ENCODE data around the gene VPS13C.

The VPS13C gene

DNA sequence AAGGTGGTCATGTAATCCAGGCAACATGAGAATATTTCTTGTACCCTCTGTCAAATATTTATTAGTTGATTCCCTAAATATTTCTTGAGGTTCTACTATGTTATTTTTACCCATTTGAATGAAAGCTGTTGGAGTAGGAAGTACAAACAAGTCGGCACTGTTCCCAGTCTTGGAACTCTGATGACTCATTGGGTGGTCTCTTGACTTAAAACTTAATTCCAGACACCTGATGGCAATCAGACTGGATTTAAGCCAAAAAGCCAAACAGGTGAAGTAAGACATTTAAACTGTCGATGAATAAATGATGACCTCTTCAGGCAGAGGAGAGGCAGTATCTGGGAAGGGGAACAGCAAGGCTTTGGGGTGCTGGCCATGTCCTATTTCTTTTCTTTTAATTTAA is 29.4 kb upstream of the VPS13C start:
- DNase-seq (ENCODE audit: low read depth), result no peak

DNA sequence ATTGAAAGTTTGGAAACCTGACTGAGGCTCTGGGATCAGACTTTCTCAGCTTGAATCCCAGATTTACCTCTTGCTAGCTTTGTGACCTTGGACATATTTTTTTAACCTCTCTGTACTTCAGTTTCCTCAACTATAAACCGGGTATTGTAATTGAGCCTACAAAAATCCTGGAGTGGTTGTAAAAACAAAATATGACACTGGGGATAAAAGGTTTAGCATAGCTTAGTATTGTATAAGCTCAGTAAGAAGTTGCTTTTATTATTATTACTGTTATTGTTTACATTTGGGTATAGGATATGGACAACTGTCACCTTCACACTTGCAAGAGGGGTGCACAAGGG is 28.1 kb upstream of the VPS13C start:
- DNase-seq (ENCODE audit: low read depth), result no peak
- no peak overlapping the region for H3K4me3 ChIP-seq (replicated peaks; ENCODE audit: low read depth, low read length)
- TF ChIP-seq, protein P1, sequence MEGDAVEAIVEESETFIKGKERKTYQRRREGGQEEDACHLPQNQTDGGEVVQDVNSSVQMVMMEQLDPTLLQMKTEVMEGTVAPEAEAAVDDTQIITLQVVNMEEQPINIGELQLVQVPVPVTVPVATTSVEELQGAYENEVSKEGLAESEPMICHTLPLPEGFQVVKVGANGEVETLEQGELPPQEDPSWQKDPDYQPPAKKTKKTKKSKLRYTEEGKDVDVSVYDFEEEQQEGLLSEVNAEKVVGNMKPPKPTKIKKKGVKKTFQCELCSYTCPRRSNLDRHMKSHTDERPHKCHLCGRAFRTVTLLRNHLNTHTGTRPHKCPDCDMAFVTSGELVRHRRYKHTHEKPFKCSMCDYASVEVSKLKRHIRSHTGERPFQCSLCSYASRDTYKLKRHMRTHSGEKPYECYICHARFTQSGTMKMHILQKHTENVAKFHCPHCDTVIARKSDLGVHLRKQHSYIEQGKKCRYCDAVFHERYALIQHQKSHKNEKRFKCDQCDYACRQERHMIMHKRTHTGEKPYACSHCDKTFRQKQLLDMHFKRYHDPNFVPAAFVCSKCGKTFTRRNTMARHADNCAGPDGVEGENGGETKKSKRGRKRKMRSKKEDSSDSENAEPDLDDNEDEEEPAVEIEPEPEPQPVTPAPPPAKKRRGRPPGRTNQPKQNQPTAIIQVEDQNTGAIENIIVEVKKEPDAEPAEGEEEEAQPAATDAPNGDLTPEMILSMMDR (IDR thresholded peaks at IDR 0.05; ENCODE audit: low read length, missing control alignments), result no peak

More for the DNA sequence above, 29.4 kb upstream of the VPS13C start:
- TF ChIP-seq, protein P1 (IDR thresholded peaks at IDR 0.05; ENCODE audit: low read length, missing control alignments), result no peak
- no peak overlapping the region for H3K4me3 ChIP-seq (replicated peaks; ENCODE audit: low read depth, low read length)

DNA sequence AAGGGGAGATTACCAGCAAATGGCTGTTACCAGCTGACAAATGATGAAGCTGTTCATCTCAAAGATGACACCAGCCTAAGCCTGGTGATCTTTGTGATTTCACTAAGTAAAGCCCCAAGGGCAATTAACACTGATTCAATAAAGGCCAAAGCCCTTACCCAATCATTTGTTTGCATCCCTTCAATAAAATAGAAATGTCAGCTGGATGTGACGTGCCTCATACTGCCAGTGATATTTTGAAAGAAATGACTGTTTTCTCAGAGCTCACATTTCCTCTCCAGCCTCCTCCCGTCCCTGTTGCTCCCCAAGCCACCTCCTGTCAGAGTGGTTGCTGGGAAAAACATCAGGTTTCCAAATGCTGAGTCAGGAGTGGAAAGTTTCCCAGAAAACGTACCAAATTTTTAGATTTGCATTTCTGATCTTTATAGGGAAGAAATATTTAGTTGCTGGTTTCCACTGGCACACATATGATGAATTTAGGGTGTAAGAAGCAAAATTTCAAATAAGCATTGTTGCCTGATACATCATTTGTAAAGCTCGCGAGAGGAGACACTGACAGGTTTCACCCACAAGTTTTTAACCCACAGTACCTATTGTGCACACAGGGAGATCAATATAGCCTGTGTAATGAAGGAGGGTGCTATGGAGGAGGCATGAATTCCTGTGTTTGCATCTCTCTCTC is 27.6 kb upstream of the VPS13C start:
- TF ChIP-seq, protein P1 (IDR thresholded peaks at IDR 0.05; ENCODE audit: low read length, missing control alignments), result no peak
- peak; percentile 85 for DNase-seq (ENCODE audit: low read depth)
- H3K4me3 ChIP-seq (replicated peaks; ENCODE audit: low read depth, low read length), result no peak overlapping the region

DNA sequence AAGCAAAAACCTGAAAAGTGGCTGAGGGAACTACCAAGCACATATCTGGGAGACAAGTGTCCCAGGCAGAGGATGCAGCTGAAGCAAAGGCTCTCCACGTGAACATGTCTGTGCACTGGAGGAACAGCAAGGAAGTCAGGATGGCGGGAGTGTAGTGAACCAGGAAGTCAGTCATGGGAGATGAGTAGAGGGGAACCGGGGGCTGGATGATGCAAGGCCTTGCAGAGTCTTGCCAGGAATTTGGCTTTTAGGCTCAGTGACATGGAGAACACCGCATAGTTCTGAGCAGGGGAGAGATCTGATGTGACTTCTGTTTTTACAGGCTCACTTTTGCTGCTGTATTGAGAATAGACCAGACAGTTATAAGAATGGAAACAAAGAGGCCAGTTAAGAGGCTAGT is 25.5 kb upstream of the VPS13C start:
- TF ChIP-seq, protein P1 (IDR thresholded peaks at IDR 0.05; ENCODE audit: low read length, missing control alignments), result no peak
- DNase-seq (ENCODE audit: low read depth), result peak; percentile 53
- H3K4me3 ChIP-seq (replicated peaks; ENCODE audit: low read depth, low read length), result no peak overlapping the region

DNA sequence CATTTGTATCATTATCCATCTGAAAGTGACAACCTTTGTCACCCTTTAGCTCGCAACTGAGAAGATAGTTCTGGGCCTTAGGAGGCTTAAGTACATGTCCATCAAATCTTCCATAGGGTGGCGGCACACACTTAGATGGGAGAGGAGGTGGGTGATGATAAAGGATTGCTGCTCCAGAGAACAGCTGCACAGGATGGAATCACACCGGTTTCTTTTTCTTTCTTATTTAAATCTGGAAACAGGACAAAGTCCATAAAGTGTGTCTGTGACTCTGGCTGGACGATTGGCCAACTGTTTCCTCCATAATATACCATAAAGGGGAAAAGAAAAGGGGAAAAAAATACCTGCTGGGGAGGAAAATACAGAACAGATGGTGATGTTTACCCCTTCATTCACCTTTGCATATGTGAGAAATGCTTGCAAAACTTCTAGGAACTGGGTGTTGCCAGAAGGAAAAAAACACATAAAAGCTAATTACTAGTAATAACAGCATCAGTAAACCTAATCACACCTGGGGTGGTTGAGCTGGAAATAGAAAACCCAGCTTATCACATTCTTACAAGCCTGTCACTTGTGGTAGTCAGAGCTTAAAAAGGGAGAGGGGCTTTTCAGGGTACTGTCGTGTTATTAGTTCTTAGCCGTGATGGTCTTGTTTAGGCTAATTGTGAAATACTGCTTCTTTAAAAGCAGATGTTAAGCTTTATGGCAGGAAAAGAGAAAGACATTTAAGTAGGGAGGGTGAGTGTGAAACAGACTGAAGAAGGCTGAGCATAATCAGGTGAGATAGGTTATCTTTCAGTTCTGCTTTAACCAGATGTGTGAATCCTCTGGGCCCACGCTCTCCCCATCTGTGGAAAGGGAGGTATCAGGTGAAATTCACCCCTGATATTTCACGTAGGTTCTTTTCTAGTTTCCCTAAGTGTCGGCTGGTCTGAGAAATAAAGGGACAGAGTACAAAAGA is 23.2 kb upstream of the VPS13C start:
- TF ChIP-seq, protein P1 (IDR thresholded peaks at IDR 0.05; ENCODE audit: low read length, missing control alignments), result no peak
- DNase-seq (ENCODE audit: low read depth), result no peak
- H3K4me3 ChIP-seq (replicated peaks; ENCODE audit: low read depth, low read length), result no peak overlapping the region

DNA sequence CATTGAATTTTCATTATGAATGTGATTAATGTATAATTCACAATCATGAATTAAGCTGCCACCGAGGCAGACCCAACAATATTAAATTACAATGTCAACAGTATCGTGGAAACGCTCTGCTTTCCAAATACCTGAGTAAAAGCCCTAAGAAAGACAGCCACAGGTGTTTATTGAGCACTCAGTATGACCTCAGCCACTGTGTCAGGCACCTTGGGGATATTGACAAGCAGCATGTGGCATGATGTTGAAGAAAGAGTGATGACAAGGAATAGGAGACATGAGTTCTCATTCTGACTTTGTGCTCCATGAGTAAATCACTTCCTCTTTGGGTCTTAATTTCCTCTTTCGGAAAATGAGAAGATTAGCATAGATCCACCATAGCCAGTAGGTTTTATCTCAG is 19.3 kb upstream of the VPS13C start:
- no peak for DNase-seq (ENCODE audit: low read depth)
- TF ChIP-seq, protein P1 (IDR thresholded peaks at IDR 0.05; ENCODE audit: low read length, missing control alignments), result no peak
- H3K4me3 ChIP-seq (replicated peaks; ENCODE audit: low read depth, low read length), result no peak overlapping the region

Data from fibroblast of pulmonary artery (primary cell).